Measurements from ENCODE around the gene HSPA1L. TPM values are rescaled to one million over a fixed set of nuclear protein-coding genes. Genes with fewer than 3 reads are reported as not detected.

Gene HSPA1L
- total and polyA plus RNA-seq, 9 donors = 2.3 to 4.1 (median 3.5) TPM

GRCh38 chr6:31764198-31764597 is 50.9 kb downstream of the HSPA1L start:
- peaks cover 4% of the 10 kb centered on the region for H3K27me3 ChIP-seq (ENCODE audit: control insufficient read depth, insufficient read depth, low read length)
- peaks cover 16% of the 10 kb centered on the region for H3K4me1 ChIP-seq (ENCODE audit: control insufficient read depth, insufficient read depth, low read length)
- DNase-seq = no peak
- no peak overlapping the region for H3K27ac ChIP-seq (ENCODE audit: low read length)
- WGBS (ENCODE audit: insufficient coverage) = 67% methylated on average over 1 of the region's 4 CpGs
- no peak overlapping the region for H3K4me3 ChIP-seq (ENCODE audit: low read length)
- H3K9me3 ChIP-seq (replicated peaks; ENCODE audit: control insufficient read depth, low read depth, low read length) = no peaks in the 10 kb centered on the region
- H3K36me3 ChIP-seq (ENCODE audit: control insufficient read depth, insufficient read depth, low read length) = peaks cover 34% of the 10 kb centered on the region

GRCh38 chr6:31763619-31763940 is 51.5 kb downstream of the HSPA1L start:
- peak overlapping the region; percentile 59 for H3K27ac ChIP-seq (ENCODE audit: low read length)
- peaks cover 4% of the 10 kb centered on the region for H3K27me3 ChIP-seq (ENCODE audit: control insufficient read depth, insufficient read depth, low read length)
- WGBS (ENCODE audit: insufficient coverage) = 0% methylated on average over 1 of the region's 1 CpG
- peaks cover 40% of the 10 kb centered on the region for H3K36me3 ChIP-seq (ENCODE audit: control insufficient read depth, insufficient read depth, low read length)
- H3K4me3 ChIP-seq (ENCODE audit: low read length) = no peak overlapping the region
- peak; percentile 58 for DNase-seq
- H3K4me1 ChIP-seq (ENCODE audit: control insufficient read depth, insufficient read depth, low read length) = peaks cover 16% of the 10 kb centered on the region
- H3K9me3 ChIP-seq (replicated peaks; ENCODE audit: control insufficient read depth, low read depth, low read length) = no peaks in the 10 kb centered on the region

GRCh38 chr6:31762878-31763618 is 52.0 kb downstream of the HSPA1L start:
- H3K27me3 ChIP-seq (ENCODE audit: control insufficient read depth, insufficient read depth, low read length) = peaks cover 4% of the 10 kb centered on the region
- no peak for DNase-seq
- peaks cover 16% of the 10 kb centered on the region for H3K4me1 ChIP-seq (ENCODE audit: control insufficient read depth, insufficient read depth, low read length)
- H3K36me3 ChIP-seq (ENCODE audit: control insufficient read depth, insufficient read depth, low read length) = peaks cover 40% of the 10 kb centered on the region
- no peak overlapping the region for H3K4me3 ChIP-seq (ENCODE audit: low read length)
- H3K9me3 ChIP-seq (replicated peaks; ENCODE audit: control insufficient read depth, low read depth, low read length) = no peaks in the 10 kb centered on the region
- peak overlapping the region; percentile 59 for H3K27ac ChIP-seq (ENCODE audit: low read length)
- 67% methylated on average over 7 of the region's 8 CpGs for WGBS (ENCODE audit: insufficient coverage)

- H3K4me3 ChIP-seq (ENCODE audit: low read length) = no peak within 1 kb of the TSS
- peak within 1 kb of the TSS; percentile 59 for H3K27ac ChIP-seq (ENCODE audit: low read length)
- no peak for DNase-seq
- peaks cover 4% of the 10 kb centered on the region for H3K27me3 ChIP-seq (ENCODE audit: control insufficient read depth, insufficient read depth, low read length)
- no peaks in the 10 kb centered on the region for H3K9me3 ChIP-seq (replicated peaks; ENCODE audit: control insufficient read depth, low read depth, low read length)
- peaks cover 16% of the 10 kb centered on the region for H3K4me1 ChIP-seq (ENCODE audit: control insufficient read depth, insufficient read depth, low read length)
- H3K36me3 ChIP-seq (ENCODE audit: control insufficient read depth, insufficient read depth, low read length) = peaks cover 40% of the 10 kb centered on the region
- WGBS (ENCODE audit: insufficient coverage) = no CpG with 5 or more reads among the region's 4 CpGs
Observed at GRCh38 chr6:31762356-31762755, 52.7 kb downstream of the HSPA1L start, which contains the start of gene SAPCD1. Gene SAPCD1, plus strand, starts transcription at chr6:31762656. Its CDS starts 399 bp downstream, at chr6:31763055.

DNA sequence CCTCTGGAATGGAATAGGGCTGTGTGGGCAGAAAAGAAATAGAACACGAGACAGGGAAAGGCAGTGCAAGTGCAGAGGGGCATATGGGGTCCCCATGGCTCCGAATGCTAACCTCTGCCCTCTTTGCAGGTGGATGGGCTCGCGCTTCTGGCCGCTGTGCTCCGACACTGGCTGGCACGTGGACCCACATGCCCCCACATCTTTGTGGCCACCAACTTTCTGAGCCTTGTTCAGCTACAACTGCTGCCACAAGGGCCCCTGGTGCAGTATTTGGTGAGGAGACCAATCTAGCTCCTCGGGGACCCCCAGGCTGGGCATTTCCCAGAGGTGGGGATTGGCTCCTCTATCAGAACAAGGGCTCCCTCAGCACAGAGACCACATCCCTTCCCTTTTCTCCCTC is 53.7 kb downstream of the HSPA1L start:
- Histone ChIP-seq H3K4me3 (ENCODE audit: low read length) (no peak overlapping the region), H3K4me1 (ENCODE audit: control insufficient read depth, insufficient read depth, low read length) (peaks cover 13% of the 10 kb centered on the region), H3K36me3 (ENCODE audit: control insufficient read depth, insufficient read depth, low read length) (peaks cover 40% of the 10 kb centered on the region), H3K27me3 (ENCODE audit: control insufficient read depth, insufficient read depth, low read length) (peaks cover 1% of the 10 kb centered on the region), H3K27ac (ENCODE audit: low read length) (no peak overlapping the region), H3K9me3 (replicated peaks; ENCODE audit: control insufficient read depth, low read depth, low read length) (no peaks in the 10 kb centered on the region)
- no peak for DNase-seq
- WGBS (ENCODE audit: insufficient coverage) = 92% methylated on average over 4 of the region's 8 CpGs

GRCh38 chr6:31760790-31761189 is 54.3 kb downstream of the HSPA1L start:
- no CpG with 5 or more reads among the region's 5 CpGs for WGBS (ENCODE audit: insufficient coverage)
- H3K27me3 ChIP-seq (ENCODE audit: control insufficient read depth, insufficient read depth, low read length) = no peaks in the 10 kb centered on the region
- DNase-seq = no peak
- peaks cover 9% of the 10 kb centered on the region for H3K4me1 ChIP-seq (ENCODE audit: control insufficient read depth, insufficient read depth, low read length)
- no peak overlapping the region for H3K4me3 ChIP-seq (ENCODE audit: low read length)
- H3K36me3 ChIP-seq (ENCODE audit: control insufficient read depth, insufficient read depth, low read length) = peaks cover 40% of the 10 kb centered on the region
- H3K27ac ChIP-seq (ENCODE audit: low read length) = no peak overlapping the region
- H3K9me3 ChIP-seq (replicated peaks; ENCODE audit: control insufficient read depth, low read depth, low read length) = no peaks in the 10 kb centered on the region

Other genes starting within 250 kb of the HSPA1L start
Only the 30 nearest of the 40 such genes appear.
- gene BAG6, start 162.6 kb downstream of the HSPA1L start, total RNA-seq = 150 TPM
- 100 to 1,000 TPM; 170 to 229 (median 214) TPM for gene BAG6, start 162.6 kb downstream of the HSPA1L start, polyA plus RNA-seq (ENCODE audit: insufficient read depth in 1 of 8, insufficient read length in 8 of 8, low replicate concordance in 1 of 8)
- 2.6 TPM for gene APOM, start 159.4 kb downstream of the HSPA1L start, total RNA-seq
- gene APOM, start 159.4 kb downstream of the HSPA1L start, polyA plus RNA-seq (ENCODE audit: insufficient read depth in 1 of 8, insufficient read length in 8 of 8, low replicate concordance in 1 of 8) = 1 to 10 TPM; 3.5 to 8.5 (median 4.1) TPM
- 17.1 TPM for gene C6orf47, start 154.5 kb downstream of the HSPA1L start, total RNA-seq
- gene C6orf47, start 154.5 kb downstream of the HSPA1L start, polyA plus RNA-seq (ENCODE audit: insufficient read depth in 1 of 8, insufficient read length in 8 of 8, low replicate concordance in 1 of 8) = 10 to 100 TPM; 13.7 to 18.9 (median 14.7) TPM
- gene GPANK1, start 150.3 kb downstream of the HSPA1L start, total RNA-seq = 9.8 TPM
- 10 to 100 TPM; 13.8 to 19.0 (median 15.7) TPM for gene GPANK1, start 150.3 kb downstream of the HSPA1L start, polyA plus RNA-seq (ENCODE audit: insufficient read depth in 1 of 8, insufficient read length in 8 of 8, low replicate concordance in 1 of 8)
- gene CSNK2B, start 149.2 kb downstream of the HSPA1L start, total RNA-seq = 107 TPM
- gene CSNK2B, start 149.2 kb downstream of the HSPA1L start, polyA plus RNA-seq (ENCODE audit: insufficient read depth in 1 of 8, insufficient read length in 8 of 8, low replicate concordance in 1 of 8) = 100 to 1,000 TPM; 127 to 175 (median 140) TPM
- 4.9 TPM for gene LY6G5B, start 145.3 kb downstream of the HSPA1L start, total RNA-seq
- 10 to 100 TPM in 5 of 8 donors, 1 to 10 TPM in 3; 5.8 to 16.7 (median 12.8) TPM for gene LY6G5B, start 145.3 kb downstream of the HSPA1L start, polyA plus RNA-seq (ENCODE audit: insufficient read depth in 1 of 8, insufficient read length in 8 of 8, low replicate concordance in 1 of 8)
- 0.80 TPM for gene LY6G5C, start 134.2 kb downstream of the HSPA1L start, total RNA-seq
- gene LY6G5C, start 134.2 kb downstream of the HSPA1L start, polyA plus RNA-seq (ENCODE audit: insufficient read depth in 1 of 8, insufficient read length in 8 of 8, low replicate concordance in 1 of 8) = 1 to 10 TPM in 7 of 8 donors, under 1 TPM in 1; 0.70 to 3.9 (median 2.2) TPM
- 50.8 TPM for gene ABHD16A, start 112.0 kb downstream of the HSPA1L start, total RNA-seq
- 10 to 100 TPM; 42.0 to 55.8 (median 44.9) TPM for gene ABHD16A, start 112.0 kb downstream of the HSPA1L start, polyA plus RNA-seq (ENCODE audit: insufficient read depth in 1 of 8, insufficient read length in 8 of 8, low replicate concordance in 1 of 8)
- gene LY6G6F, start 108.4 kb downstream of the HSPA1L start, total RNA-seq = not detected
- not detected for gene LY6G6F, start 108.4 kb downstream of the HSPA1L start, polyA plus RNA-seq (ENCODE audit: insufficient read depth in 1 of 8, insufficient read length in 8 of 8, low replicate concordance in 1 of 8)
- gene LY6G6D, start 99.9 kb downstream of the HSPA1L start, total RNA-seq = 0.58 TPM
- 1 to 10 TPM in 1 of 8 donors, under 1 TPM in 4, not detected in 3; 0.31 to 1.7 (median 0.75) TPM for gene LY6G6D, start 99.9 kb downstream of the HSPA1L start, polyA plus RNA-seq (ENCODE audit: insufficient read depth in 1 of 8, insufficient read length in 8 of 8, low replicate concordance in 1 of 8)
- 0.09 TPM for gene LY6G6C, start 93.5 kb downstream of the HSPA1L start, total RNA-seq
- 1 to 10 TPM in 1 of 8 donors, under 1 TPM in 6, not detected in 1; 0.15 to 1.2 (median 0.37) TPM for gene LY6G6C, start 93.5 kb downstream of the HSPA1L start, polyA plus RNA-seq (ENCODE audit: insufficient read depth in 1 of 8, insufficient read length in 8 of 8, low replicate concordance in 1 of 8)
- 0.09 TPM for gene MPIG6B, start 91.9 kb downstream of the HSPA1L start, total RNA-seq
- gene MPIG6B, start 91.9 kb downstream of the HSPA1L start, polyA plus RNA-seq (ENCODE audit: insufficient read depth in 1 of 8, insufficient read length in 8 of 8, low replicate concordance in 1 of 8) = 1 to 10 TPM in 1 of 8 donors, under 1 TPM in 7; 0.44 to 1.2 (median 0.74) TPM
- gene DDAH2, start 86.0 kb downstream of the HSPA1L start, total RNA-seq = 101 TPM
- 100 to 1,000 TPM; 111 to 147 (median 135) TPM for gene DDAH2, start 86.0 kb downstream of the HSPA1L start, polyA plus RNA-seq (ENCODE audit: insufficient read depth in 1 of 8, insufficient read length in 8 of 8, low replicate concordance in 1 of 8)
- 219 TPM for gene CLIC1, start 78.8 kb downstream of the HSPA1L start, total RNA-seq
- gene CLIC1, start 78.8 kb downstream of the HSPA1L start, polyA plus RNA-seq (ENCODE audit: insufficient read depth in 1 of 8, insufficient read length in 8 of 8, low replicate concordance in 1 of 8) = 100 to 1,000 TPM; 117 to 177 (median 152) TPM
- gene MSH5, start 75.3 kb downstream of the HSPA1L start, total RNA-seq = 9.1 TPM
- gene MSH5, start 75.3 kb downstream of the HSPA1L start, polyA plus RNA-seq (ENCODE audit: insufficient read depth in 1 of 8, insufficient read length in 8 of 8, low replicate concordance in 1 of 8) = 10 to 100 TPM in 6 of 8 donors, 1 to 10 TPM in 2; 5.3 to 20.8 (median 11.5) TPM
- 2.7 TPM for gene SAPCD1, start 52.6 kb downstream of the HSPA1L start, total RNA-seq
- 1 to 10 TPM; 1.4 to 6.3 (median 2.9) TPM for gene SAPCD1, start 52.6 kb downstream of the HSPA1L start, polyA plus RNA-seq (ENCODE audit: insufficient read depth in 1 of 8, insufficient read length in 8 of 8, low replicate concordance in 1 of 8)
- 1.2 TPM for gene VWA7, start 38.0 kb downstream of the HSPA1L start, total RNA-seq
- gene VWA7, start 38.0 kb downstream of the HSPA1L start, polyA plus RNA-seq (ENCODE audit: insufficient read depth in 1 of 8, insufficient read length in 8 of 8, low replicate concordance in 1 of 8) = 1 to 10 TPM in 7 of 8 donors, under 1 TPM in 1; 0.71 to 2.1 (median 1.6) TPM
- gene VARS1, start 19.5 kb downstream of the HSPA1L start, total RNA-seq = 21.9 TPM
- 10 to 100 TPM; 35.1 to 63.0 (median 51.2) TPM for gene VARS1, start 19.5 kb downstream of the HSPA1L start, polyA plus RNA-seq (ENCODE audit: insufficient read depth in 1 of 8, insufficient read length in 8 of 8, low replicate concordance in 1 of 8)
- 42.0 TPM for gene LSM2, start 8.3 kb downstream of the HSPA1L start, total RNA-seq
- gene LSM2, start 8.3 kb downstream of the HSPA1L start, polyA plus RNA-seq (ENCODE audit: insufficient read depth in 1 of 8, insufficient read length in 8 of 8, low replicate concordance in 1 of 8) = 10 to 100 TPM; 41.3 to 64.3 (median 56.8) TPM
- 76.7 TPM for gene HSPA1A, start 260 bp upstream of the HSPA1L start, total RNA-seq
- 10 to 100 TPM; 57.3 to 94.7 (median 82.0) TPM for gene HSPA1A, start 260 bp upstream of the HSPA1L start, polyA plus RNA-seq (ENCODE audit: insufficient read depth in 1 of 8, insufficient read length in 8 of 8, low replicate concordance in 1 of 8)
- gene HSPA1B, start 12.5 kb upstream of the HSPA1L start, total RNA-seq = 56.2 TPM
- gene HSPA1B, start 12.5 kb upstream of the HSPA1L start, polyA plus RNA-seq (ENCODE audit: insufficient read depth in 1 of 8, insufficient read length in 8 of 8, low replicate concordance in 1 of 8) = 100 to 1,000 TPM in 1 of 8 donors, 10 to 100 TPM in 7; 42.7 to 101 (median 63.5) TPM
- 27.1 TPM for gene NEU1, start 47.5 kb upstream of the HSPA1L start, total RNA-seq
- 10 to 100 TPM; 14.5 to 24.5 (median 18.1) TPM for gene NEU1, start 47.5 kb upstream of the HSPA1L start, polyA plus RNA-seq (ENCODE audit: insufficient read depth in 1 of 8, insufficient read length in 8 of 8, low replicate concordance in 1 of 8)
- gene SLC44A4, start 63.7 kb upstream of the HSPA1L start, total RNA-seq = 0.18 TPM
- gene SLC44A4, start 63.7 kb upstream of the HSPA1L start, polyA plus RNA-seq (ENCODE audit: insufficient read depth in 1 of 8, insufficient read length in 8 of 8, low replicate concordance in 1 of 8) = 1 to 10 TPM in 2 of 8 donors, under 1 TPM in 6; 0.12 to 8.9 (median 0.37) TPM
- 28.3 TPM for gene EHMT2, start 82.4 kb upstream of the HSPA1L start, total RNA-seq
- 10 to 100 TPM; 30.7 to 43.8 (median 33.8) TPM for gene EHMT2, start 82.4 kb upstream of the HSPA1L start, polyA plus RNA-seq (ENCODE audit: insufficient read depth in 1 of 8, insufficient read length in 8 of 8, low replicate concordance in 1 of 8)
- 2.7 TPM for gene ZBTB12, start 86.8 kb upstream of the HSPA1L start, total RNA-seq
- 10 to 100 TPM in 7 of 8 donors, 1 to 10 TPM in 1; 9.2 to 15.3 (median 14.0) TPM for gene ZBTB12, start 86.8 kb upstream of the HSPA1L start, polyA plus RNA-seq (ENCODE audit: insufficient read depth in 1 of 8, insufficient read length in 8 of 8, low replicate concordance in 1 of 8)
- 3.7 TPM for gene C2, start 112.4 kb upstream of the HSPA1L start, total RNA-seq
- 1 to 10 TPM; 3.3 to 9.5 (median 5.0) TPM for gene C2, start 112.4 kb upstream of the HSPA1L start, polyA plus RNA-seq (ENCODE audit: insufficient read depth in 1 of 8, insufficient read length in 8 of 8, low replicate concordance in 1 of 8)
- 1.6 TPM for gene CFB, start 130.8 kb upstream of the HSPA1L start, total RNA-seq
- gene CFB, start 130.8 kb upstream of the HSPA1L start, polyA plus RNA-seq (ENCODE audit: insufficient read depth in 1 of 8, insufficient read length in 8 of 8, low replicate concordance in 1 of 8) = 1 to 10 TPM; 1.0 to 4.8 (median 2.0) TPM
- gene NELFE, start 143.7 kb upstream of the HSPA1L start, total RNA-seq = 48.9 TPM
- 10 to 100 TPM; 64.7 to 72.6 (median 69.2) TPM for gene NELFE, start 143.7 kb upstream of the HSPA1L start, polyA plus RNA-seq (ENCODE audit: insufficient read depth in 1 of 8, insufficient read length in 8 of 8, low replicate concordance in 1 of 8)
- gene SKIC2, start 143.9 kb upstream of the HSPA1L start, total RNA-seq = 21.8 TPM
- 10 to 100 TPM; 27.0 to 34.1 (median 30.8) TPM for gene SKIC2, start 143.9 kb upstream of the HSPA1L start, polyA plus RNA-seq (ENCODE audit: insufficient read depth in 1 of 8, insufficient read length in 8 of 8, low replicate concordance in 1 of 8)
- 10.7 TPM for gene DXO, start 156.9 kb upstream of the HSPA1L start, total RNA-seq
- 10 to 100 TPM; 16.0 to 22.2 (median 17.4) TPM for gene DXO, start 156.9 kb upstream of the HSPA1L start, polyA plus RNA-seq (ENCODE audit: insufficient read depth in 1 of 8, insufficient read length in 8 of 8, low replicate concordance in 1 of 8)

Measured in muscle of leg (tissue), 11 donors.